ENCODE data around the gene ZNF865. TPM values are rescaled to one million over a fixed set of nuclear protein-coding genes. Genes with fewer than 3 reads are reported as not detected.

ZNF865 gene
- total RNA-seq, 4 donors from 2014 or later: 7.5 to 15.4 (median 10.2) TPM

DNA sequence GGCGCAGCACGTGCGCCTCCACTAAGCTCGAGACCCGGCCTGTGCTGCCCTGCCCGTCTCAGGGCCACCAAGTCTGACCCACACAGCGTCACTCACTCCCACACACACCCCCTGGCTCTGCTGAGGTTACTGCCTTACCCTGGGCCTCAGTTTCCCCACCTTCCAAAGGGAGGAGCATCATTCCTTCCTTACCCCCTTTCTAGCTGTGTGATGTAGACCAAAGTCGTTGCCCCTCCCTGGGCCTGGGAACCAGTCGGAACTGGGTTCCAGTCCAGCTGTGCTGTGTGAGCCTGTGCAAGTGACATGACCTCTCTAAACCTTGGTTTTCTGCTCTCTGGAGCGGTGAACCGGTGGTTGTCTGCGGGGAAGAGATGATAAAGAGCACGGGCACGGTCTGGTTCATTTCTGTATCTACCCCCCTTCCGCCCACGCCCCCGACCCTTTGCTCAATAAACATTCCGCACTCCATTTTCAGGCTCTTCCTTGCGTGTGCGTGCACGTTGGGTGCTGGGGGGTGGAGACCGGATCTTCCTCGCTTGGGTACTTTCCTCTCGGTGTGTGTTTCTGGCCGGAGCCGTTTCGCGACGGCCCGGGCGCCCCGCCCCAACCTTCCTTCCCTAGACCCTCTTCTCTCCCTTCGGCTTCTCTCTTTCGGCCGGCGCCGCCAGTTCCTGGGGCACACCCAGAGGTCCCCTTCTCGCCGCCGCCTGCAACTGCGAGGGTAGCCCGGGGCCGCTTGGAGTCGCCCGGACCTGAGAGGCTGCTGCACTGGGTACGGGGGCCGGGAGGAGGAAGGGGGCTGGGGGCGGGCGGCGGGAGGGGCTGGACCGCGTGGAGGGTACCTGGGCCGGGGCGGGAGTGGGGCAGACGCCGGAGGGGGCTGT lies 37.8 kb downstream of the ZNF865 start, which contains the start of gene ZNF581:
Gene ZNF581 (plus strand): TSS at position 647 of the 884 bp plus-strand sequence. CDS start 923 bp downstream, outside the sequence.
- H3K36me3 ChIP-seq: peaks cover 0 to 21% (median 14%) of the 10 kb centered on the region in 4 donors
- WGBS: under 1% methylated on average over 26 of the region's 56 CpGs
- H3K4me1 ChIP-seq: peaks cover 54 to 82% (median 80%) of the 10 kb centered on the region in 4 donors
- H3K4me3 ChIP-seq: peak within 1 kb of the TSS; percentile 74 to 91 (median 87)
- no peaks in the 10 kb centered on the region for H3K9me3 ChIP-seq
- H3K27me3 ChIP-seq: no peaks in the 10 kb centered on the region
- DNase-seq (ENCODE audit: extremely low spot score): no peak
- intact Hi-C loops (cut with DNase I): no loop called here
- H3K27ac ChIP-seq (replicated peaks in 1 of 4): peak within 1 kb of the TSS; percentile 94 to 97 (median 94)
- TF ChIP-seq POLR2A (IDR thresholded peaks at IDR 0.05; ENCODE audit: low read depth) (no peak), POLR2AphosphoS5 (IDR thresholded peaks at IDR 0.05) (peak; percentile 63 to 68), EP300 (IDR thresholded peaks at IDR 0.05) (no peak)
- TF ChIP-seq, protein P1, sequence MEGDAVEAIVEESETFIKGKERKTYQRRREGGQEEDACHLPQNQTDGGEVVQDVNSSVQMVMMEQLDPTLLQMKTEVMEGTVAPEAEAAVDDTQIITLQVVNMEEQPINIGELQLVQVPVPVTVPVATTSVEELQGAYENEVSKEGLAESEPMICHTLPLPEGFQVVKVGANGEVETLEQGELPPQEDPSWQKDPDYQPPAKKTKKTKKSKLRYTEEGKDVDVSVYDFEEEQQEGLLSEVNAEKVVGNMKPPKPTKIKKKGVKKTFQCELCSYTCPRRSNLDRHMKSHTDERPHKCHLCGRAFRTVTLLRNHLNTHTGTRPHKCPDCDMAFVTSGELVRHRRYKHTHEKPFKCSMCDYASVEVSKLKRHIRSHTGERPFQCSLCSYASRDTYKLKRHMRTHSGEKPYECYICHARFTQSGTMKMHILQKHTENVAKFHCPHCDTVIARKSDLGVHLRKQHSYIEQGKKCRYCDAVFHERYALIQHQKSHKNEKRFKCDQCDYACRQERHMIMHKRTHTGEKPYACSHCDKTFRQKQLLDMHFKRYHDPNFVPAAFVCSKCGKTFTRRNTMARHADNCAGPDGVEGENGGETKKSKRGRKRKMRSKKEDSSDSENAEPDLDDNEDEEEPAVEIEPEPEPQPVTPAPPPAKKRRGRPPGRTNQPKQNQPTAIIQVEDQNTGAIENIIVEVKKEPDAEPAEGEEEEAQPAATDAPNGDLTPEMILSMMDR (IDR thresholded peaks at IDR 0.05): peak in 1 of 3 experiments; percentile 30

DNA sequence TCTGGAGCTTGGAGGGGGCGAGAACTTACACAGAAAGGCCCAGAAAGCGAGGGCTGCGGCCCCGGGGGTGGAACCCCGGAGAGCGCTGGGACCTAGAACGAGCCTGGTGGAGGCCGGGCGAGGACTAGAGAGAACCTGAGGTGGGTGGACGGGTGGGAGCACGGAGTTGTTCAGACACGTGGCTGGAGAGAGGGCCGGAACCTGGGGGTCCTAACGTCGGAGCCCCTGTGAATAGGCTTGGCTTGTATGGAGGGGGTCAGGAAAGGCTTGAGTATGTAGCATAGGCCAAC lies 38.4 kb downstream of the ZNF865 start:
- Histone ChIP-seq H3K4me1 (peaks cover 55 to 82% (median 80%) of the 10 kb centered on the region in 4 donors), H3K9me3 (no peaks in the 10 kb centered on the region), H3K4me3 (peak overlapping the region; percentile 74 to 91 (median 87)), H3K27me3 (no peaks in the 10 kb centered on the region), H3K36me3 (peaks cover 0 to 17% (median 12%) of the 10 kb centered on the region in 4 donors), H3K27ac (replicated peaks in 1 of 4) (peak overlapping the region; percentile 94 to 97 (median 94))
- DNase-seq (ENCODE audit: extremely low spot score): no peak
- TF ChIP-seq POLR2AphosphoS5 (IDR thresholded peaks at IDR 0.05) (no peak), POLR2A (IDR thresholded peaks at IDR 0.05; ENCODE audit: low read depth) (no peak)
- TF ChIP-seq, protein P1 (IDR thresholded peaks at IDR 0.05): no peak
- WGBS: 1% methylated on average over 13 of the region's 15 CpGs
- intact Hi-C loops (cut with DNase I): no loop called here

GRCh38 chr19:55644191-55644833 lies 38.9 kb downstream of the ZNF865 start:
- H3K4me1 ChIP-seq: peaks cover 57 to 82% (median 80%) of the 10 kb centered on the region in 4 donors
- H3K4me3 ChIP-seq: peak overlapping the region; percentile 74 to 91 (median 87)
- intact Hi-C loops (cut with DNase I): no loop called here
- no peak for TF ChIP-seq EP300 (IDR thresholded peaks at IDR 0.05)
- TF ChIP-seq POLR2AphosphoS5 (IDR thresholded peaks at IDR 0.05): no peak
- no peak for TF ChIP-seq POLR2A (IDR thresholded peaks at IDR 0.05; ENCODE audit: low read depth)
- TF ChIP-seq, protein P1 (IDR thresholded peaks at IDR 0.05): no peak
- no peak for DNase-seq (ENCODE audit: extremely low spot score)
- WGBS: 52% methylated on average over 12 of the region's 12 CpGs
- no peaks in the 10 kb centered on the region for H3K27me3 ChIP-seq
- H3K27ac ChIP-seq (replicated peaks in 1 of 4): peak overlapping the region; percentile 94 to 97 (median 94)
- H3K9me3 ChIP-seq: no peaks in the 10 kb centered on the region
- peaks cover 0 to 17% (median 12%) of the 10 kb centered on the region in 4 donors for H3K36me3 ChIP-seq

DNA sequence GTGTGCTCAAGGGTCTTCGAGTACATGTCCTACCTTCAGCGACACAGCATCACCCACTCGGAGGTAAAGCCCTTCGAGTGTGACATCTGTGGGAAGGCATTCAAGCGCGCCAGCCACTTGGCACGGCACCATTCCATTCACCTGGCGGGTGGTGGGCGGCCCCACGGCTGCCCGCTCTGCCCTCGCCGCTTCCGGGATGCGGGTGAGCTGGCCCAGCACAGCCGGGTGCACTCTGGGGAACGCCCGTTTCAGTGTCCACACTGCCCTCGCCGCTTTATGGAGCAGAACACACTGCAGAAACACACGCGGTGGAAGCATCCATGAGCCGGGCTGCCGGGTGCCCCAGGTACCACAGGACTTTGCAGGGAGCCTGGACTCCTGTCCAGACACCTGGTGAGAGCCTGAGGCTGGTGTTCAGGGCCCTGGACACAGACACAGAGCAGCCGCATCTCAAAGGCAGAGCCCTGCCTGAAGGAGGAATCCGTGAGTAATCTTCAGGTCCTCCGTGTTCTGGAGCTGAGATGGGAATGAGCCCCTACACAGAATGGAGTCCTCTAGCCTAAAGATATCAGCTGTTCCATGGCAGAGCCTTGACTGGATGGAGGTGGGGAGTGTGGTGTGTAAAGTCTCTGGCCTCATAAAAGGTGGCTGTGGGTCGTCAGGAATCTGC lies 39.5 kb downstream of the ZNF865 start:
- intact Hi-C loops (cut with DNase I): no loop called here
- H3K4me1 ChIP-seq: peaks cover 53 to 82% (median 80%) of the 10 kb centered on the region in 4 donors
- H3K27me3 ChIP-seq: no peaks in the 10 kb centered on the region
- no peak overlapping the region for H3K27ac ChIP-seq (replicated peaks in 1 of 4)
- no peak for DNase-seq (ENCODE audit: extremely low spot score)
- TF ChIP-seq POLR2AphosphoS5 (IDR thresholded peaks at IDR 0.05): no peak
- no peak for TF ChIP-seq EP300 (IDR thresholded peaks at IDR 0.05)
- TF ChIP-seq, protein P1 (IDR thresholded peaks at IDR 0.05): no peak
- TF ChIP-seq POLR2A (IDR thresholded peaks at IDR 0.05; ENCODE audit: low read depth): no peak
- no peaks in the 10 kb centered on the region for H3K9me3 ChIP-seq
- peaks cover 0 to 18% (median 12%) of the 10 kb centered on the region in 4 donors for H3K36me3 ChIP-seq
- H3K4me3 ChIP-seq: peak overlapping the region in 1 of 4 donors; percentile 74
- WGBS: 86% methylated on average over 27 of the region's 28 CpGs
